KG1 (cell line): Measurements from ENCODE around the gene RALGPS1.
"Not testable (repeated sequence)": the region's sequence is repeated elsewhere in the genome, so short reads cannot be mapped to it uniquely, and the experiment has no call there.

Experiments
- DNase-seq: peaks from one replicate; lab custom pipeline; 2025; lab: John Stamatoyannopoulos, UW

RALGPS1 gene

GRCh38 chr9:127139071-127139731 is 224.6 kb downstream of the RALGPS1 start:
- no peak for DNase-seq

- no peak for DNase-seq
Observed at GRCh38 chr9:127139775-127140174, 225.2 kb downstream of the RALGPS1 start.

- no peak for DNase-seq
Observed at GRCh38 chr9:127140181-127140580, 225.6 kb downstream of the RALGPS1 start.

GRCh38 chr9:127140842-127141675 is 226.5 kb downstream of the RALGPS1 start:
- no peak for DNase-seq

- no peak for DNase-seq
Observed at GRCh38 chr9:127142291-127142690, 227.7 kb downstream of the RALGPS1 start.

GRCh38 chr9:127142931-127143464 is 228.4 kb downstream of the RALGPS1 start:
- DNase-seq, result no peak

GRCh38 chr9:127143920-127144465 is 229.4 kb downstream of the RALGPS1 start:
- no peak for DNase-seq

GRCh38 chr9:127144670-127145445 is 230.3 kb downstream of the RALGPS1 start:
- DNase-seq, result no peak

GRCh38 chr9:127146841-127147240 is 232.3 kb downstream of the RALGPS1 start:
- DNase-seq, result not testable (repeated sequence)

- DNase-seq, result no peak
Observed at GRCh38 chr9:127147251-127147650, 232.7 kb downstream of the RALGPS1 start.

GRCh38 chr9:127148014-127148413 is 233.4 kb downstream of the RALGPS1 start:
- no peak for DNase-seq

GRCh38 chr9:127149010-127149409 is 234.4 kb downstream of the RALGPS1 start:
- DNase-seq, result no peak

- DNase-seq, result no peak
Observed at GRCh38 chr9:127149463-127150390, 235.1 kb downstream of the RALGPS1 start.

- no peak for DNase-seq
Observed at GRCh38 chr9:127153501-127153900, 238.9 kb downstream of the RALGPS1 start.

- no peak for DNase-seq
Observed at GRCh38 chr9:127154003-127154389, 239.4 kb downstream of the RALGPS1 start.

- DNase-seq, result no peak
Observed at GRCh38 chr9:127154390-127155191, 240.0 kb downstream of the RALGPS1 start.

GRCh38 chr9:127155314-127155960 is 240.9 kb downstream of the RALGPS1 start:
- no peak for DNase-seq

GRCh38 chr9:127158786-127159324 is 244.3 kb downstream of the RALGPS1 start:
- DNase-seq, result no peak

GRCh38 chr9:127159325-127159801 is 244.8 kb downstream of the RALGPS1 start:
- DNase-seq, result no peak
